OCI-M1 (cell line): Measurements from ENCODE around the gene LIPG.

Experiments used
- DNase-seq: peaks from one replicate; lab custom pipeline; 2025; lab: John Stamatoyannopoulos, UW

The LIPG gene

GRCh38 chr18:49638891-49639557 lies 77.2 kb downstream of the LIPG start:
- DNase-seq: no peak

DNA sequence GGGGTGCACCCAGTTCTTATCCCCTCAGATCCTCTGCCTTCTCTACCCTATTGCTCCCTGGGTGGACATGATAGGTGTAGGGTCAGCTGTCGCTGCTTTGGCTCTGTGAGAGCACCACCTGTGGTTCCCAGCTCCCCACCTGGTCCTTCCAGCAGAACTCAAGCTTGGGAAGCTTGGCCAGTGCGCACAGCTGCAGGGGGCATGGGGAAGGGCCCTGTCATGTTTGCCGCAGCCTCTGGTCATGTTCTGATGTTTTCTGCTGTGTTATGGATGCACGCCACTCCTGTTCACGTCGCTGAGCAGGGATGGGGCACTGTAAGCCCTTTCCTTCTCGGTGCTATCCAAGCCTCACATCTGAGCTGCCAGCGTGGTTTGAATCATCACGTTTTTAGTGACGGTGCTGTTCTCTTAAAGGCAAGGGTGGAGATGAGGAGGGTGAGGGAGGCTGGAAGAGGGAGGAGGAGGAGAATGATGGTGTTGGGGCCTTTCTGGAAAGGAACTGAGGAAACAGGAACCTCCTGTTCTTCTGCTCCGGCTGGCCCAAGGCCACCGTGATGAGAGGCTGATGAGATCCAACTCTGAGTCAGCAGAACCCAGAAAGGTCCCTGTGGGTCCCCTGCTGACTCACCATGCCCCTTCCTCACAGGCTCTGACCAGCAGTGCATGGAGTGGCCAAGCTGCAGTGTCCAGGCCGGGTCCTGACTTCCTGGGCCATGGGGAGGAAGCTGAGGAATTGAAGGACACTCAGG lies 78.0 kb downstream of the LIPG start:
- no peak for DNase-seq

- DNase-seq: no peak
These were observed 78.9 kb downstream of the LIPG start for GRCh38 chr18:49640741-49641140.

DNA sequence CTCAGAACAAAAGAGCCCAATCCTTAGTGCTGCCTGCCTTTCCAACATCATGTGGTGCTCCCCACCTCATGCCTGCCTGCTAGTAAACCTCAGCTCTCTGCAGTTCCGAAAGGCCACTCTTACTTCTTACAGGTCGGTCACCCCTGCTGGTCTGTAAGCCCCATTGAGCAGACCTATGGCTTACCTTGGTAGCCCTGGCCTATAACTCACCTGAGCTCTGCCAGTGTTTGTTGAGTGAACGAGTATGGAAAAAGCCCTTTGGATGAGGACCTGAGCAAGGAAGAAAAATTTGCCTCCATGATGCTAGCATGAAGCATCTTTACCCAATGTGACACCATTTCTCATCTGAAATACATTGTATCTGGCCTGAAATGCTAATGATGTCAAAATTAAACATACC lies 83.3 kb downstream of the LIPG start:
- DNase-seq: no peak

GRCh38 chr18:49645841-49646351 lies 84.0 kb downstream of the LIPG start:
- no peak for DNase-seq

DNA sequence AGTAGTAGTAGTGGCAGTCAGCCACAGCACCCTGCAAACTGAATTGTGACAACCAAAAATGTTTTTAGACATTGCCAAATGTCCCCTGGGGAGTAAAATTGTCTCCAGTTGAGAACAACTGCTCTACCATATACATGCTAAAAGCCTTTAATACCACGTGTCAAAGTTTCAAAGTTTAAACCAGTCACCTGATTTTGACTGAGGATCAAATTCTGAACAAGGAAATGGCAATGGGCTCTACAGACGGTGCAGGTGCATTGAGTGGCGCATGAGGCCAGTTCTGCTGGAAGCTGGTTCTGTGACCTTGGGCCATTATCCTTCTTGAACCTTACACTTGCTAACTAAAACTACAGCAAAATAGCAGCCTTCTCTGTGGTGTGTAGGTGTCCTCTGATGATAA lies 85.0 kb downstream of the LIPG start:
- no peak for DNase-seq

- no peak for DNase-seq
These were observed 85.8 kb downstream of the LIPG start for GRCh38 chr18:49647496-49648168.

DNA sequence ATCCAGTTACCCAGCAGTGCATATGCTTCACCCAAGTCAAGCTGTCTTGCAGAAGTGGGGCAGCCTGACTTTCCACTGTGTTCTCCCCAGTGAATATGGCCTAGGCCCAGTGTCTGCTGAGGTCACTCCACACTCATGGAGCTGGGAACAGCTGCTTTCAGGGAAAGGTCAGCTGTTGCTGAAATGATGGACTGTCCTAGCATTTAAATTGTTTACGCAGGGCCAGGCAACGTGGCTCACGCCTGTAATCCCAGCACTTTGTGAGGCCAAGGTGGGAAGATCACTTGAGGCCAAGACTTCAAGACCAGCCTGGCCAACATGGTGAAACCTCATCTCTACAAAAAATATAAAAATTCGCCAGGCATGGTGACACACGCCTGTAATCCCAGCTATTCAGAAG lies 86.5 kb downstream of the LIPG start:
- DNase-seq: no peak
